Astrocyte of the spinal cord (primary cell): ENCODE measurements around the gene CAPN13.

Experiments used
- DNase-seq: peaks from one replicate; pipeline ENCODE4 v3.0.0; 2011; ENCODE audit warnings: low read depth, low spot score
- H3K4me3 ChIP-seq: 2 replicates; pipeline ENCODE4 v1.5.1; 2011; ENCODE audit warnings: low read depth, mild to moderate bottlenecking, low read length, moderate library complexity
- CTCF ChIP-seq: IDR thresholded peaks from 2 replicates; pipeline ENCODE4 v1.5.1; 2012; ENCODE audit warnings: low read depth, mild to moderate bottlenecking, low read length, inconsistent platforms
- in situ Hi-C: cut with HindIII; loops from 2 replicates; pipeline ENCODE4 v1.10.0; 2017; ENCODE audit warnings: low sequenced_read_pairs

CAPN13 gene

DNA sequence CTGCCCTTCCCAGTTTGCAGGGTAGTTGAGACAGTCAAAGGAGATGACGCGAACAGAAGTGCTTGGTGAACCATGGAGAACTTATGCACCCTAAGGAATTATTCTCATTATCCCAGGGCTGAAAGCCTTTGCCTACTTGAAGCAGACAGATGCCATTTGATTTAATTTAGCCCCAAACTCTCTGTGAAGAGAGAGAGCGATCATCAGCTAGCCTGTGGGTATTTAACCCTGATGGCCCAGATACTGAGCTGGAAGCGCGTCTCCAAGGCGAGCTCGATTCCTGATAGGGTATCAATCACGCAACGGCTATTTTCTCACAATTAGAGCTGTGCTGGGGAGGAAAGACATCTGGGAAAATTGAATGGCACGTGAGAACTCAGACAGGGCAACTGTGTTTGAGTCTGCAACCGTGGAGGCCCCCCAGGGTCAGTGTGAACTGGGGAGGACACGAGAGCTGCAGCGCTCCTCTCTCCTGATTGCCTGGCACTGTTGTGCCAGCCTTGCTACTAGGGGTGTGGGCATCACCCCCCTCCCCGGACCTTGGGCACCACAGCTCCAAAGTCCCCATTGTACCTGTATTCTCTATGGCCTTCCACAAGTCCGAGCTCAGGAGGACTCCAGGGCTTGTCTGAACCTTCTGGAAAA lies 73.2 kb downstream of the CAPN13 start:
- in situ Hi-C loops = no loop called here

GRCh38 chr2:30732876-30733275 lies 74.4 kb downstream of the CAPN13 start:
- no peak for TF ChIP-seq CTCF
- no peak overlapping the region for H3K4me3 ChIP-seq
- in situ Hi-C loops = no loop called here
- DNase-seq = no peak

More for the DNA sequence above, 73.2 kb downstream of the CAPN13 start:
- no peak for DNase-seq
- no peak for TF ChIP-seq CTCF
- H3K4me3 ChIP-seq = no peak overlapping the region

DNA sequence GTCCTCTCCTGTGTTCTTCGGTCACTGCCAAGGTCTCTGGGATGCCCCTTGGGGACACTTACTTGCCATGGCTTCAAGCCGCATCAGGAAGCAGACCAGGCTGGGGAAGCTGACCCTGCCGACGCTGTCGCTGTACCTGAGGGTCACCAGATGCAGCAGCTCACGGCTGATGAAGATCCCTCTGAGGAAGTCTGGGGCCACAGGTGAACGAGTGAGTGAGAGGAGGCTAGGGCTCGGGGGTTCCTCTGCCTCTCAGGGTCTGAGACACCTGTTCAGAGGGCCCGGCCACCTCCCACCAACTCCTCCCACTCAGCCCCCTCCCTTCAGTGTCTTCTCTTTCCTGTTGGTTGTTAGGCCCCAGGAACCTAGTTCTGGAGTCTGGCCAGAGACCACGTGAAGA lies 74.9 kb downstream of the CAPN13 start:
- H3K4me3 ChIP-seq = no peak overlapping the region
- no peak for TF ChIP-seq CTCF
- no peak for DNase-seq
- in situ Hi-C loops = no loop called here

GRCh38 chr2:30731706-30732105 lies 75.5 kb downstream of the CAPN13 start:
- no peak for DNase-seq
- in situ Hi-C loops = no loop called here
- H3K4me3 ChIP-seq = no peak overlapping the region
- TF ChIP-seq CTCF = no peak

GRCh38 chr2:30730736-30731647 lies 76.3 kb downstream of the CAPN13 start:
- in situ Hi-C loops = no loop called here
- DNase-seq = no peak
- H3K4me3 ChIP-seq = no peak overlapping the region
- no peak for TF ChIP-seq CTCF

- in situ Hi-C loops = no loop called here
- no peak for DNase-seq
- TF ChIP-seq CTCF = no peak
- no peak overlapping the region for H3K4me3 ChIP-seq
These were observed 78.2 kb downstream of the CAPN13 start for GRCh38 chr2:30729031-30729430.
